Renal cortex interstitium (tissue), 11 donors: ENCODE data around the gene ALK. TPM values are rescaled to one million over a fixed set of nuclear protein-coding genes. Genes with fewer than 3 reads are reported as not detected.
"Not testable (repeated sequence)": the region's sequence is repeated elsewhere in the genome, so short reads cannot be mapped to it uniquely, and the experiment has no call there.

Experiments
- DNase-seq, 11 donors: peaks; one replicate each; pipeline ENCODE4 v3.0.0-alpha.2; 2013; ENCODE audit warnings: low read depth in 9 of 11, low spot score in 4 of 11; ENCODE audit errors: extremely low read depth in 1 of 11
- polyA plus RNA-seq, 3 donors: library from polyadenylated mRNA; unstranded; fragments of 120-200 nt; gene quantifications; one replicate each; pipeline ENCODE4 v1.2.1, GENCODE V29; 2013; ENCODE audit not compliant: insufficient read length in 3 of 3

The ALK gene
- polyA plus RNA-seq, 3 donors, result 0.17 to 0.60 (median 0.35) TPM

DNA sequence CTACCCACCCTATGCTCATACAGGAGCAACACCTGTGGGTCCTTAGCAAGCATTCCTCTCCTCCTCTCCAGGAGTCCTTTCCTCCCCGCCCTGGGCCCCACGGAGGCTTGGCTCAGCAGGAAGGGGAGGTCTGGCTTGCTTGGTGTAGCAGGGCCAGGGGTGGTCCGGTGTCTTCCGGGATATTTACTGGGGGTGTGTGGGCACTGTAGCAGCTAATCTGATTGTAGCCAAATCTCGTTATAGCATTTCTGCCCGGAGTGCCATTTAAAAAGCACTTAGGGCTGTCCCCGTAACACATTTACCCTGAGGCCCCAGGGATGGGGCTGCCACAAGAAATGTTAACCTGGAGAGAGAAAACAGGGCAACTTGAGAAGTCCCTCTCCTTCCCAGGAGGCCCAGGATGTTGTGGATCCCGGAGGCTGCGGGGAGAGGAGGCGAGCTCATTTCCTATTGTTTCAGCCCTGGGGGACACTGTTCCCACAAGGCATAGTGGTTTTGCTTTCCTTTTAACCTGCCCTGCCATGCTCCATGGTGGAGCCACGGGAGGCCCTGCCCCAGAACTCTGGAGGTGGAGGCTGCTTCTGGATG is 671.6 kb downstream of the ALK start:
- no peak for DNase-seq

DNA sequence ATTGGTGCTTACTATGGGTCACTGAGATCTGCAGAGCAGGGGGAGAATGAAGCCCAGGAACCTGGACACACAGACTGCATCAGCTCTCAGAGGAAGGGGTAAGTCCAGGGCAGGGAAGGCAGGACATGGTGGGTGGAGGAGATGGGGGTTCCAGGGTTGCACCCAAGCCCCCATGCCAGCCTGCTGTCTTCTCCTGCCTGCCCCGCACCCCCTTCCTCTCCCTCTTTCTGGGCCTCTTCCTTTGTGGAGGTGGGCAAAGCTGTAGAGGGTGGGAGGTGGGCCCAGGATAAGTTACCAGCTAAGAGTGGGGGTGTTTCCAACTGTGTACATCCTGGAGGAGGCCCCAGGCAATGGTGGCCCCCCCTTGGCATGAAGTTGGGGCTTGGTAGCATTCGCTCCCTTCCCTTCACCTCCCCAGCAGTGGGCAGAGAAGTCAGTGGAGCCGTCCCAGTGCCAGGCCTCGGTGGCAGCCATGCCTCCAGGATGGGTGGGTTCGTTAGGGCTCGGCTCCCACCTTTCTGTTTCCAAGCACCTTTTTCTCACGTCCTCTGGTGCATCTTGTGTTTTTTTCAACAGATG is 674.0 kb downstream of the ALK start:
- DNase-seq, result no peak

DNA sequence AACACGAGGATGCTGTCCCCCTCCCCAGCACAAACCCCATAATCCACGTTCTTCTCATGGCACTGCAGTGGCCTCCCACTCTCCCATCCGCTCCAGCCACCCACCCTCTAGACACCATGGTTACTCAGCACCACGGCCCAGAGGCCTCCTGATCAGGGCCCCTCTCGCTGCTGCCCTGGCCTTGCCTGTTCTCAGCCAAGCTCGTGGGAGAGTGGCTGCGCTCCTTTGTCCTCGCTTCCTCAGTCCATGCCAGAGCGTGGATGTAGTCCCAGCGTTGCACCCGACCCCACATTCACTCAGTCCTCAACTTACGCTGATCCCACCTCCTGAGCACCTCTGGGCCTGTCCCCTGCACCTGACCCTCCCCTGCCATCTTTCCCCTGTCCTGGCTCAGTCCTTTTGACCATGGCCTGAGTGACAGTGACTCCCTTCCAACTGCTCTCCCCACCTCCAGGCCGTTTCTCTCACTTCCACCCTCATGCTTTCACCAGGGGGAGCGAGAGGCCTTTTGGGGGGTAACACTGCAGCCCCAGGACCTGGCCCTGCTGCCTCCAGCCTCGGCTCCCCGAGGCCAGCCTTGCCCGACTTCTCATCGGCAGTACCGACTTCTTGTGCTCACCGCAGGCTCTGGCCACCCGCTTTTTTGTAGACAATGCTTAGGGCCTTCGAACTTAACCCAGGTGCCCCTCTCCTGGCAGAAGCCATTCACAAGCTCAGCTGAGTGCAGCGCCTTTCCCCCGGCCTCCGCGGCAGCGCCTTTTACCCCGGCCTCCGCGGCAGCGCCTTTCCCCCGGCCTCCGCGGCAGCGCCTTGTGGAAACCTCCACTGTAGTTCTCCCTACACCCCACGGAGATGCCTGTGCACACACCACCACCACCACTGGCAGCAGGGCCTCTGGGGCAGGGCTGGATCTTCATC is 674.7 kb downstream of the ALK start:
- no peak for DNase-seq

DNA sequence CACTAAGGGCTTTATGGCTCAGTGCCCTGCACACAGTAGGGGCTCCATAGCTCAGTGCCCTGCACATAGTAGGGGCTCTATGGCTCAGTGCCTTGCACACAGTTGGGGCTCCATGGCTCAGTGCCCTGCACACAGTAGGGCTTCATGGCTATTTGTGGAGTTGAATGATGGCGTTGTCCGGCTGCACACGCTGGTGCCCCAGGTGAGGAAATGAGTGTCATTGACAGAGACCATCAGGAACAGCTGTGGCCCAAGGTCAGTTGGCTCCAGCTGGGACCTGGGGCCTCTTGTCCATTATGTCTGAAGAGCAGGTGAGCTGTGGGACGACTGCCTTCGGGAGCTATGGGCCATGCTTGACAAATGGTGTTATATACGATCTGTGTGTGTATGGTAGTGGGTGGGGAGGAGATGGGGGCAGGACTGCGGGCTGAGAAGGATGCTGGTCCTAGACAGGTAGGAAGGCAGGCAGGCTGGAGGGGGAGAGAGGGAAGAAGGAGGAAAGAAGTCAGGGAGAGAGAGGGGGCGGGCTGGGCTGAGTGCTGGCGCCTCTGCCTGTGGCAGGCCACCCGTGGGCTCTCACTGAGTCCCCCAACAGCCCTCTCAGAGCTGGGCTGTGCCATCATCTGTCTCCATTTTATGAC is 675.5 kb downstream of the ALK start:
- no peak for DNase-seq

DNA sequence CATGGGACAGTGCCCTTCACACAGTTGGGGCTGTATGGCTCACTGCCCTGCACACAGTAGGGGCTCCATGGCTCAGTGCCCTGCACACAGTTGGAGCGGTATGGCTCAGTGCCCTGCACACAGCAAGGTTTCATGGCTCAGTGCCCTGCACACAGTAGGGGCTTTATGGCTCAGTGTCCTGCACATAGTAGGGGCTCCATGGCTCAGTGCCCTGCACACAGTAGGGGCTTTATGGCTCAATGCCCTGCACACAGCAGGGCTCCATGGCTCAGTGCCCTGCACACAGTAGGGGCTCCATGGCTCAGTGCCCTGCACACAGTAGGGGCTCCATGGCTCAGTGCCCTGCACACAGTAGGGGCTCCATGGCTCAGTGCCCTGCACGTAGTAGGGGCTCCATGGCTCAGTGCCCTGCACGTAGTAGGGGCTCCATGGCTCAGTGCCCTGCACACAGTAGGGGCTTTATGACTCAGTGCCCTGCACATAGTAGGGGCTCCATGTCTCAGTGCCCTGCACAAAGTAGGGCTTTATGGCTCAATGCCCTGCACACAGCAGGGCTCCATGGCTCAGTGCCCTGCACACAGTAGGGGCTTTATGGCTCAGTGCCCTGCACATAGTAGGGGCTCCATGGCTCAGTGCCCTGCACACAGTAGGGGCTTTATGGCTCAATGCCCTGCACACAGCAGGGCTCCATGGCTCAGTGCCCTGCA is 676.2 kb downstream of the ALK start:
- not testable (repeated sequence) for DNase-seq

DNA sequence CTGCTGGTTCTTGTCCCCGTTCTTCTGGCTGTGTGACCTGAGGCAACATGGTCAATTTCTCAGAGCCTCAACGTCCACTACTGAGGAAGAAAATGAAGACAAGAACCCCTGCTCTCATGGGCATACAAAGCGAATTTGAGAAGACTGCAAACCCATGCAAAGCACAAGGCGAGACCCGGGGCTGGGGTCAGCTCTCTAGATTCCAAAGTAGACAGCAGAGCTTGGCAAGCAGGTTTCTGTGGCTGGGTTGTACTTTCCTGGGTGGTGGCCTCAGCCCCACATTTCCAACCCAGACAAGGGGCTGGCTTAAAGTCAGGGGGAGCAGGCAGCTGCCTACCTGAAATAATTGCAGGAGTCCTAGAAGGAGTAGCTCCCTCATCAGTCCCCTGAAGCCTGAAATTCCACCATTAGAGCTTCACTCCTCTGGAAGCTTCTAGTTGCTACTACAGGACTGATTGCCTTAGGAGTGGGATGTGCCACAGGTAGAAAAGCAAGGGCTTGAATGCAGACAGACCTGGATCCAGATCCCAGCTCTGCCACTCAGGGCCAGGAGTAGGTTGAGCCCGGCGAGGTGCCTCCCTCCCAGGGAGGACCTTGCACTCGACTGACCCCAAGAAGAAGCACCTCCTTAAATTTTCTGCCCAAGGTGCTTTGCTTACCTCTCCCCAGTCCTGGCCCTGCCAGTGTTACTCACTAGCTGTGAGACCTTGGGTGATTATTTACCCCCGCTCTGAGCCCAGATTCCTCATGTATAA is 678.6 kb downstream of the ALK start:
- DNase-seq, result no peak

DNA sequence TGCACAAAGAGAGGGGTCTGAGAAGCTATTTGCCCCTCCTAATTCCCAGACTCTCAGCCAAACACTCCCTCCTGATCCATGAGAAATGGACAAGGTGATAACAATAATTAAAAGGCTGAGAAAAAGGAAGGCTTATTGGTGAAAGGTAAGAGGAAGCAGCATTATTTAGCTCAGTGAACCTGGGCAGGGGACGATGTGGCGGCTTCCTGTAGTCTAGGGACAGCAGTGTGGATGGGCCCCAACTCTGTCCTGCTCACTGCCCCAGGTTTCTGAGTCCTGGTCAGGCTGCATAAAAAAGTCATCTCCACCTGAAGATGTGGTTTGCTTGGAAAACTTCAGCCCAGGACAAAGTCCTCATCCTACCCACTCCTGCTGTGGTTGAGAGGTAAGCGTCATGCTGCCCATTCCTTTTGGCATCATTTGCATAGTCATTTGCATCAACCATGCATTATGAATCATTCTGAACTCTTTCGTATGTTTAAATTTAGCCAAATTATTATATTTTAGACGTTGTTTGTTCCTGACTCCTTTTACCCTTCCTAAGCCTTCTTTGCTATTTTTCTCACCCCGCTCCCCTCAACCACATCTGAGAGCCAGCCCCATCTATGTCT is 679.3 kb downstream of the ALK start:
- no peak for DNase-seq

DNA sequence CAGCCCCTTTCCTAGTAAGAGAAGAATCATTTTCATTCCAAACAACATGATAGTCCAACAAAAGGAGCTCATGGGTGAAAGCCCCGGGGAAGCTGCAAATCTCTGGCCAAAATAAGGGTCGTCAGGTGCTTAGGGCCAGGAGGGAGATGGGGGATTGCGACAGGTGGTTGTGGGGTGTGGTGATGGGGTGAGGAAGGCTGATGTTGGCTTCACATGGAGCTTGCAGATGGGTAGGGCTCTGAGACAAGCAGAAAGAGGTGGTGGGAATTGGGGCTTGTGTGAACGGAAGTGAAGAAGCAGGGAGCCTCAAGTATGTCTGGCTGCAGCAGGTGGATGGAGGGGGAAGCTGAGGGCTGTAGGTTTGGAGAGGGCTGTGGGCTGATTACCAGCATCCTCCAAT is 680.0 kb downstream of the ALK start:
- no peak for DNase-seq

DNA sequence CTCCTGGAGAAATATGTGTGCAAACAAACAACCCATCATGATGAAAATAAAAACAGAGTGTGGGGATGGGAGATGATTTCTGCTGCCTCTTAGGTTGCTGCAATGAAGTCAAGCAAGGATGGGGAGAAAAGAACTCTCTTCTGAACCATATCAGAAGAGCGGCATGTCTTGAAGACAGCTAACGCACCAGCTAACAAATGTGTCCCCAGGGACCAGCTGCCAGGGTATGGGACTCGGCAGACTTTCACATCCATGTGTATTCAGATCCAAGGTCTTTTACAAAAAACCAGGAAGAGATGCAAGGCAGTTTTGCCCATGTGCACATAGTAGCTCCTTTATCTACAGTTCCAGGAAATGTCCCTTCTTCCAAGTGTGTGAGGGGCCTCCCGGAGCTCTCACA is 680.8 kb downstream of the ALK start:
- no peak for DNase-seq

DNA sequence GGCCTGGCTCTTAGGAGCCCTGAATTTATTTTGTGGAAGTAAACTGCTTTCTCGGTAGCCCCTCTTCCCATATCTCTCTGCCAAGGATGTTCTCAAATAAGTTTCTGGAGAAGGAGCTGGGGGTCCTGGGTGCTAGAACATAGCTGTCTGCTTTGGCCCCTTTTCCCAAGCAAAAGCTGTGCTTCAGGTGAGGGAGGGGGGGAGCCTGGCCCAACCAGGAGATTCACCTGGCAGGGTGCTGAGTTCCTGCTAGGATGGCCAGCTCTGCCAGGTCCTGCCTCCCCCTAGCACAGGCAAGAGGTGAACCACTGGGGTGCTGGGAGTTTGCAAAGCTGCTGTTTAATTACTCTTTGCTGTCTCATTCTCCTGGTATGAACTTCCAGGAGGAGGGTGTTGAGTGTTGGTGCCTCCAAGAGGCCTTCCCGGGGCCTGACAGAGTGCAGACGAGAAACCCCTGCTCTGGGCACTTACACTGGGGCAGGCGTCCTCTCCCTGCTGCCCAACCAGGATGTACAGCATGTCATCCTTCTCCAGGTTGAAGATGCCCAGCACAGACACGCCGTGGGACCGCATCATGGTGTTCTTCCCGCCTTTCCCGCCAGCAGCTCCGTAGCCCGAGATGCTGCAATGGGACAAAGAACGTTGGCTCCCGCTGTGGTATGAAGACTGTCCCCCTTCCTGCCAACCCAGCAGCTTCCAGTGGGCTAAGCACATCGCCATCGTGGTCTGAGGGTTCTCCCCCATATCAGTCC is 682.0 kb downstream of the ALK start:
- DNase-seq, result no peak

DNA sequence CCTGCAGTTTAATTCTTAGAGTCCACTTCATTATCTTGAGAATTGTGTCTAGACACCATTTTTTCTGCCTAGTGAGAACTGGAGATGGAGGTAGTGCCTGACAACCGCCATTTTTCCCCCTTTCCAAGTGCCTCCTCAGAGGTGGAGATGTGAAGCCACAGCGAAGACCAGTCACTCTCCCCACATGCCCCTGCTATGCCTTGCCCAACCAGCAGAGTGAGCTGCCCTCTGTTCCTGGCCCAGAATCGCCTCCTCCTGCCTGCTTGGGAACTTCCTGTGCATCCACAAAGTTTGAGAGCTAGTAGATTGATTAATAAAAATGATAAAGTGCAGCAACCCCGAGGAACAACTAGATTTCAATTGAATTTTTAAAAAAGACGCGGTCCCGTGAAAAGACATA is 682.9 kb downstream of the ALK start:
- no peak for DNase-seq

DNA sequence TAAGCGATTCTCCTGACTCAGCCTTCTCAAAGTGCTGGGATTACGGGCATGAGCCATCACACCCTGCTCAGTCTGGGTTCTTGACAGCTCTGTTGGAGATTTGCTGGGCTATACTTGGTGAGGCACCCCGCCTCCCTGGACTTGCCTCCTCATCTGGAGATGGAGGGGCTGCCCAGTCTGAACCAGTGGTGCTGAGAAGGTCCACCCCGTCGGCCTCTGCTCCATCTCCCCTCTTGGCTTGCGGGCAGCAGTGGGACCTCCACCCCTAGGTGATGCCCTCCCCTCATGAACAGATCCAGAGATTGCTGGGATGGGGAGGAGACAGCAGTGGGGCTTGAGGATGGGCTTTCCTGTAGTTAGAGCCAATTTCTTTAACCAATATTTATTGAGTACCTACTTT is 685.3 kb downstream of the ALK start:
- no peak for DNase-seq

DNA sequence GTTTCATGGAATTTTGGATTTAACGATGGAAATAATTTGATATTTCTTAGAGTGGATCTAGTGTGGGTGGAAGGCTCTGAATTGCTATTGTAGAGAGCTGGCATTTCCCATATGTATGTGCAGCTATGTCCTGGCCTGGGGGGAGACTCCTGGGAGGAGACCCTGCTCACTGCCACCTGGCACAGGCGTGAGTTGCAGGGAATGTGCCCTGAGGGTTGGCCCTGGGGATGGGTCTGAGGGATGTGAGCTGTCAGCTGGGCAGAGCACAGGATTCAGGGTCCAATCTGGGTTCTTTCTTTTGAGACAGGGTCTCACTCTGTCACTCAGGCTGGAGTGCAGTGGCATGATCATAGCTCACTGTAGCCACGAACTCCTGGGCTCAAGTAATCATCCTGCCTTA is 686.0 kb downstream of the ALK start:
- no peak for DNase-seq

DNA sequence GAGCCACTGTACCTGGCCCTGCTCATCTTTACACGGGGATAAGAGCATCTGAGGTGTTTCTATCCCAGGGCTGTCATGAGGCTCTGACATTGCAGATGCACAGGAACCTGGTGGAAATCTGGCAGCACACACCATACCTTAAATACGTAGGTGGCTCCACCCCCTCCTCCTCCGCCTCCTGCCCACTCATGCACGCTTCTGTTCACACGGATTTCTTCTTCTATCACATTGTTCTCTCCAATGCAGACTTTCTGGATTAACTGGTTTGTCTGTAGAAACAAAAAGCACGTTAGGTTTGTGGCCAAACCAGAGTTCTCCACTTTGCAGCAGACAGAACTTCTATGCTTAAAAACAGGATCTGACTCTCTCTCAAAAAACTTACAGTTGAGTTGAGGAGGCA is 688.0 kb downstream of the ALK start:
- peak in 4 of 11 donors; percentile 17 to 66 (median 37) for DNase-seq

DNA sequence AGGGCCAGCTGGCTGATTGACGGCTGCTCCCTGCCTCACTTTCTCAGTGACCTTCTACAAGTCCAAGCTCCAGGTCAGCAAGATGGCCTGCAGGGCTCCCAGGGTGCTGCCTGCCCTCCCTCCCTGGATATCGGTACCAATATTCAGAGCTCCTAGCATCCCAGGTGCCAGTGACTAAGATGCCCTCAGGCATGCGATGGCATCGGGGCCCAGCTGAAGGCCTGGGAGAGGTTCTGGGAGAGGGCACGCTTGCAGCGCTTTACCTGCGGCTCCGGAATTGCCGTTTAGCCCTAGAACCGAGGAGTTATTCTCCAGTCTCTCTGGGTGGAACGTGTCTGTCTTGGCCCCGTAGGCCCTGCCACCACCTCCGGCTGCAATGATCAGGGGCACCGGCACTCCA is 689.3 kb downstream of the ALK start:
- no peak for DNase-seq

DNA sequence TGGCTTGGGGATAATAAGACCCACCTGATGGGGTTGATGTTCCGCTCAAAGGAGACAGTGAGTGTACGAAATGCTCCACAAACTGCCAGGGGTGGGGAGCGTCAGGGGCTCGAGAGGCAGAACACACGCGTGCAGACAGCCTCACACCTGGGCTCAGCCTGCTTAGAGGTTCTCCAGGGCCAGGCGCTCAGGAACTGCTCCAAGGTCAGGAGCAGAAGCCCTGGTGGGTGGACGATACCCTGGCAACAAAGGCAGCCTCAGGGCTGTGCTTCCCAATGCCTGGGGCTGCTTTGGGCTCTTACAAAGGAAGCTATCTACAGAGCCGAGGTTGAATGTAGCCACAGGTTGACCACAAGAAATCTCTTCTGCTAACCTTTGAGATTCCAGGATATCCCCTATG is 691.7 kb downstream of the ALK start:
- no peak for DNase-seq

DNA sequence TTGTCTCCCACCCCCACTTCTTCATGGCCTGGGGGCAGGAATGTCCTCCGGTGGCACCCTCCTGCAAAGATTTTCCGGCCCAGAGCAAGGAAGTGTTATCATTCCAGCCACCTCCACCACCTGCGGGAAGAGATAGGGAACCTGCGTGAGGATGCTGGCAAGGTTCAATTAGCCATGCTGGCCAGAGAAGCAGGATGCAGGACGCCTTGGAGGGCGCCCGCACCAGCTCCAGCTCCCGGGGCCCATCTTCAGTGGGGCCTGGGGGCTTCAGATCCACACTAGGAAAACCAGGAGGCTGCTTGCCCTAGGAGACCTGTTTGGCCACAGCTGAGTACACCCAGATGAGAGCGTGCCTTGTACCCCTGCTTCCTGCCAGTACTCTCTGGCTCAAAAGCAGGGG is 692.4 kb downstream of the ALK start:
- no peak for DNase-seq
